ENCODE results near the gene DVL2.

DVL2 gene

DNA sequence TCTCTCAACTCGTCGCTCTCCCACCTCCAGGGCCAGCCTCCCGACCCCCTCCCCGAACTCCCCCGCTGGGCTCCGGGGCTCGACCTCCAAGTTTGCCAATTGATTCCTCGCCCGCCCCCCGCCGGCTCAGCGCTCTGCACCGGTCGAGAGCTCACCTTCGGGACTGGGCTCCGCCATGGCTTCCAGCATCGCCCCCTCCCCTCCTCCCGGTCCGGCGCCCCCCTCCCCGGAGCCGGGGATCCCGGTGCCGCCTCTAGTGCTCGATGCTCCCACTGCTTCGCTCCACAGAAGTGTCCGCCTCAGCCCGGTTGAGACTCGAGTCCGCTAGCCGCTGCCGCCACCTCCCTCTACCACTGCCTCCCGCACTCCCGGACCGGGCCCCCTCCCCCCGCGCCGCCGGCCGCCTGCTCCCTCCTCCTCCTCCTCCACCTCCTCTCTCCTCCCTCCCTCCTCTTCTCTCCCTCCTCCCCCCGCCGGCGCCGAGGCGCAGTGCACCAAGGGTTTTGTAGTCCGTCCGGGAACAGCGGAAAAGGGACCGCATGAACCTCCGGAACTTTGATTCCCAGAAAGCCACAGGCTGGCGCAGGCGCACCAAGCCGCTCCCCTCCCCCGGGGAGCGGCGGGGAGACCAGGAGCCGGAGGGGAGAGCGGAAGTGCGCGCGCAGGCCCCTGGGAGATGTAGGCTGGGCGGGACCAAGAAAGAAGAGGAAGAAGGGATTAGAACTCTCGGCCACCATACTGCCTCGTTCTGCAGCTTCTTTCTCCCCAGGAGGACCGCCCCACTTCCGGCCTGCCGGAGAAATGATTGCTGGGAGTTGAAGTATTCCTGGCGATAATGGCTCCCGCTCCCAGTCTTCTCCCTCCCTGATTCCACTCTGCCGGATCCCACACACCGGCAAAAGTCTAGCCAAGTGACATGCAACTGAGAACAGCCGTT is 5.0 kb upstream of the DVL2 start, which contains the start of gene PHF23:
TSS of gene PHF23 (minus strand) at position 367 of the 937 bp plus-strand sequence. CDS start at position 189, 178 bp downstream.
- no peak for TF ChIP-seq JUND (IDR thresholded peaks at IDR 0.05; ENCODE audit: low read depth)
- DNase-seq (ENCODE audit: low read depth in 1 of 2, low spot score in 1 of 2) = peak; percentile 92 to 99
- in situ Hi-C loops (cut with HindIII; ENCODE audit: low pct_unique_long_range_greater_than_20kb, low sequenced_read_pairs) = no loop called here

- in situ Hi-C loops (cut with HindIII; ENCODE audit: low pct_unique_long_range_greater_than_20kb, low sequenced_read_pairs) = no loop called here
- no peak for TF ChIP-seq JUND (IDR thresholded peaks at IDR 0.05; ENCODE audit: low read depth)
- no peak for DNase-seq (ENCODE audit: low read depth in 1 of 2, low spot score in 1 of 2)
Measured at GRCh38 chr17:7238420-7239090, 4.2 kb upstream of the DVL2 start.

DNA sequence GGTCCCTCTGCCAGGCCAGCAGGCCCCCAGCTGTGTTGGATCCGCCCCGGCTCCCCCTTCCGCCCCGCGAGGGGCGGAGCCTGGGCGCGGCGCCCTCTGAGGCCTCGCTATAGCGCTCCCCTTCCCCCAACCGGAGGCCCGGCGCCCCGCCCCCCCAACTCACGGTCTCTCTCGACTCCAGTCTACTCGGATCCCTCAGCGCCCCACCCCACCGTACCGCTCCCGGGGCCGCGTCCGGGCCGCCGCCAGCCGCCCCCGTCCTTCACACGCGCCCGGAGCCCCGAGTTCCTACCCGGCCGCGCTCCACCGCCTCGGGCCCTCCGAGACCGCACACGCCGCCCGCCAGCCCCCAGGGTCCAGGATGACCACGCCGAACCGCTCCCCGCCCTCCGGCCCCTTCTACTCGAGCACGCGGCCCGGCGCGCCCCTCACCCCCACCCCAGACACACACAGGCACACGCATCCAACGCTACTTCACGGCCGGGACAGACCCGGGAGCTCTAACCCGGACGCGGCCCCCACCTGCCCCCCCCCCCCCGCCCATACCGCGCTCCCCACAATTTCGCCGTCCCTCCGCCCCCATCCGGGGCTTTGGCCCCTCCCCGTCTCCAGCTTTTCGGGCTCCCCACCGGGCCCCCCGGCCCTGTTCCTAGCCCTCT is 3.6 kb upstream of the DVL2 start:
- in situ Hi-C loops (cut with HindIII; ENCODE audit: low pct_unique_long_range_greater_than_20kb, low sequenced_read_pairs) = no loop called here
- peak in 1 of 2 experiments; percentile 75 for DNase-seq (ENCODE audit: low read depth in 1 of 2, low spot score in 1 of 2)
- TF ChIP-seq JUND (IDR thresholded peaks at IDR 0.05; ENCODE audit: low read depth) = no peak

DNA sequence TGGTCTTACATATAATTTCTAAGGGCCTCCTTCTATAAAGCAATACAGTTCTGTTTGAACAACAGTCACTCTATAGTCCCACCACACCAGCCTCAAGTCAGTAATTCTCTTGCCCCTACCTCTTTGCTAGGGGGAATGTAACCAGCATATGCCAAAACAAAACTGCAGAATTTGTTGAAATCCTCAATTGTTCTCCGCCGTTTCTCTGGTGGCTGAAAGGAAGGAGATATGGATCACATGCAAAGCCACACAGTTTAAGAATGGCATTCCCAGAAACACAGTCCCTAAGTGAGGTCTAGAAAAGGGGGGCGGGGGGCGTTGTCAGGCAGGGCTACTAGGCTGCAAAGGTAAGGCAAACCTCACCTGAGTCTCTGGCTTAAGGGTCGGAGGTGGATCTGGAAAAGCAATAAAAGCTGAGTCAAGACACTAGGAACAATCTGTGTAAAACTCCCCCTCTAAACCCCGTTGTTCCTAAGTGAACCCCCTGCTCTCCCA is 3.0 kb upstream of the DVL2 start:
- DNase-seq (ENCODE audit: low read depth in 1 of 2, low spot score in 1 of 2) = no peak
- in situ Hi-C loops (cut with HindIII; ENCODE audit: low pct_unique_long_range_greater_than_20kb, low sequenced_read_pairs) = no loop called here
- TF ChIP-seq JUND (IDR thresholded peaks at IDR 0.05; ENCODE audit: low read depth) = no peak

GRCh38 chr17:7236808-7237207 is 2.5 kb upstream of the DVL2 start:
- no peak for TF ChIP-seq JUND (IDR thresholded peaks at IDR 0.05; ENCODE audit: low read depth)
- DNase-seq (ENCODE audit: low read depth in 1 of 2, low spot score in 1 of 2) = no peak
- in situ Hi-C loops (cut with HindIII; ENCODE audit: low pct_unique_long_range_greater_than_20kb, low sequenced_read_pairs) = no loop called here

GRCh38 chr17:7235693-7236665 is 1.7 kb upstream of the DVL2 start:
- TF ChIP-seq JUND (IDR thresholded peaks at IDR 0.05; ENCODE audit: low read depth) = no peak
- DNase-seq (ENCODE audit: low read depth in 1 of 2, low spot score in 1 of 2) = no peak
- in situ Hi-C loops (cut with HindIII; ENCODE audit: low pct_unique_long_range_greater_than_20kb, low sequenced_read_pairs) = no loop called here

- in situ Hi-C loops (cut with HindIII; ENCODE audit: low pct_unique_long_range_greater_than_20kb, low sequenced_read_pairs) = no loop called here
- no peak for TF ChIP-seq JUND (IDR thresholded peaks at IDR 0.05; ENCODE audit: low read depth)
- no peak for DNase-seq (ENCODE audit: low read depth in 1 of 2, low spot score in 1 of 2)
Measured at GRCh38 chr17:7233701-7234082, 625 bp downstream of the DVL2 start.

- DNase-seq (ENCODE audit: low read depth in 1 of 2, low spot score in 1 of 2) = no peak
- no peak for TF ChIP-seq JUND (IDR thresholded peaks at IDR 0.05; ENCODE audit: low read depth)
- in situ Hi-C loops (cut with HindIII; ENCODE audit: low pct_unique_long_range_greater_than_20kb, low sequenced_read_pairs) = no loop called here
Measured at GRCh38 chr17:7232114-7232513, 2.2 kb downstream of the DVL2 start.

DNA sequence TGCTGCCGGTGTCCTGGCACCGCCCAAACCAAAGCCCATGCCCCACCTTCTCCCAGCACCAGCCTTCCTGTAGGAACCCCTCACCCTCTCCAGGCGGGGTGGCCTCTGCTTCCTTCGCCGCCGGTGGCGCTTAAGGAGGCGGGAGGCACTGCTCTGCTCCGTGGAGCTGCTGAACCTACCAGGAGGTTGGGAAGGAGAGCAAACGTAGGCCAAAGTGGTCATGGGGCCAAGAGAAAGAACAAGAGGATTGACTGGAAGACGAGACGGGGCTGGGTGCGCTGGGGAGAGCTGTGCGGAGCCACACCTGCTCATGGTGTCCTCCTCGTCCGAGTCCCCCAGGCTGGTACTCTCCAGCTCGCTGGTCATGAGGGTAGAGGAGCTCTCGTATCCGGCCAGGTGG is 4.8 kb downstream of the DVL2 start:
- no peak for TF ChIP-seq JUND (IDR thresholded peaks at IDR 0.05; ENCODE audit: low read depth)
- in situ Hi-C loops (cut with HindIII; ENCODE audit: low pct_unique_long_range_greater_than_20kb, low sequenced_read_pairs) = no loop called here
- no peak for DNase-seq (ENCODE audit: low read depth in 1 of 2, low spot score in 1 of 2)

GRCh38 chr17:7228920-7229319 is 5.4 kb downstream of the DVL2 start:
- DNase-seq (ENCODE audit: low read depth in 1 of 2, low spot score in 1 of 2) = no peak
- TF ChIP-seq JUND (IDR thresholded peaks at IDR 0.05; ENCODE audit: low read depth) = no peak
- in situ Hi-C loops (cut with HindIII; ENCODE audit: low pct_unique_long_range_greater_than_20kb, low sequenced_read_pairs) = no loop called here

Measured in T47D (cell line).